ENCODE measurements around the gene TIGD2.

TIGD2 gene

GRCh38 chr4:89161841-89162240 is 50.5 kb downstream of the TIGD2 start:
- DNase-seq (ENCODE audit: low read depth in 2 of 2, low spot score in 1 of 2) = no peak

DNA sequence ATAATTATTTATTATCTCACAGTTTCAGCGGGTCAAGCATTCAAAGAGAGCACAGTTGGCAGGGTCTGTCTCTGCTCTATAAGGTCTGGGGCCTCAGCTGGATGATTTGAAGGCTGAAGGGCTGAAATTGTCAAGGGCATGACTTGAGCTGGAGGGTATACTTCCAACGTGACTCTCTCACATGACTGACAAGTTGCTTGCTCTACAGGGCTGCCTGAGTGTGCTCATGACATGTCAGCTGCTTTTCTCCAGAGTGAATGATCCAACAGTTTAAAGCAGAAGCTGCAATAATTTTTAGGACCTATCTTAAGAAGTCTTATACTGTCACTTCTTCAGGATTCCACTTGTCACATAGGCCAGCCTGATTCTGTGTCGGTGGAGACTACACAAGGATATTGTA is 51.2 kb downstream of the TIGD2 start:
- DNase-seq (ENCODE audit: low read depth in 2 of 2, low spot score in 1 of 2) = no peak

DNA sequence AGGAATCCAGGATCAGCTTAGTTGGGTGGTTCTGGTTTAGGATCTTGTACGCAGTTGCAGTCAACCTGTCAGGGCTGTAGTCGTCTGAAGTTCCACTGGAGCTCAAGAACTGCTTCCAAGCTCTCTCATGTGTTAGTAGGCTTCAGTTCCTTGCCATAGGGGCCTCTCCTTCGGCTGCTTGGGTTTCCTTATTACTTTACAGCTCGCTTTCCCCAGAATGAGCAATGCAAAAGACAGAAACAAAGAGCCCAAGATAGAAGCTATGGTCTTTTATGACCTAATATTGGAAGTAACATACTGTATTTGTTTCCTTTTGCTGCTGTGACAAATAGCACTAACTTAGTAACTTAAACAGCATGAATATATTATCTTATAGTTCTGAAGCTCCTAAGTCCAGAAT is 51.7 kb downstream of the TIGD2 start:
- DNase-seq (ENCODE audit: low read depth in 2 of 2, low spot score in 1 of 2) = no peak

DNA sequence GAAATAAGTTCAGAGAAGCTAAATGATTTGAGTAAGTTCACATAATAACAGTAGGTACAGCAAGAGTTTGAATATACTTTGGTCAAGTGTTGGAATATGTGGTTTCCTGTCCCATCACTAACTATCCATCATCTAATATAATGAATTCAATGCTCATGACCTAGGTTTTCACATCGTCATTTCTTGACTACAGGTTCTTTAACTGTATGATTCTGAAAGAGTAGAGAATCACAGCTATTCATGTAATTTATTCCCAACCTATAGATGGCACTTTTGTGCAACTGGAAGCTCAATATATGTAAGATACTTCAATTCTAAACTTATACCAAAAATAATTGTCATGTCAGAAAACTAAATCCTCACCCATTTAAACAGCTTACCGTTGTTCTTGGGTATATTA is 53.1 kb downstream of the TIGD2 start:
- no peak for DNase-seq (ENCODE audit: low read depth in 2 of 2, low spot score in 1 of 2)

All from stimulated activated CD8-positive, alpha-beta memory T cell treated with anti-CD3 and anti-CD28 coated beads, Interleukin-4, amount 100 ng/mL, for 1 hour (primary cell).